HepG2 (cell line): ENCODE measurements around the gene SLC17A8. TPM values are rescaled to one million over a fixed set of nuclear protein-coding genes. Genes with fewer than 3 reads are reported as not detected.

Experiments used
- ARNT2 ChIP-seq: sonication (generic); formaldehyde crosslinking; IDR thresholded peaks from 2 replicates; pipeline ENCODE4 v1.8.0; 2022; ENCODE audit warnings: mild to moderate bottlenecking, low read depth, missing genetic modification reagents, moderate library complexity
- CCAR2 ChIP-seq: fragments of 200-400 bp; formaldehyde crosslinking; optimal IDR thresholded peaks from 2 replicates; pipeline ENCODE3; 2018; ENCODE audit warnings: low read depth, mild to moderate bottlenecking, low read length, moderate library complexity
- GATAD1 ChIP-seq: IDR thresholded peaks from 2 replicates; pipeline ENCODE4 v1.6.1; 2016; ENCODE audit warnings: missing genetic modification reagents, missing compliant biosample characterization
- HHEX ChIP-seq: IDR thresholded peaks from 2 replicates; pipeline ENCODE4 v1.6.1; 2016; ENCODE audit warnings: control low read depth
- HMG20A ChIP-seq: IDR thresholded peaks from 2 replicates; pipeline ENCODE4 v1.6.1; 2016; ENCODE audit warnings: borderline replicate concordance
- HOXA5 ChIP-seq: sonication (generic); formaldehyde crosslinking; IDR thresholded peaks from 2 replicates; pipeline ENCODE4 v1.4.0; 2020; ENCODE audit warnings: missing genetic modification reagents
- KLF11 ChIP-seq: IDR thresholded peaks from 2 replicates; pipeline ENCODE4 v1.6.1; 2016; ENCODE audit warnings: missing compliant biosample characterization
- MYC ChIP-seq: sonication (generic); formaldehyde crosslinking; IDR thresholded peaks from 2 replicates; pipeline ENCODE4 v1.9.0; 2021; ENCODE audit warnings: missing genetic modification reagents, borderline replicate concordance
- PITX1 ChIP-seq: sonication (generic); formaldehyde crosslinking; IDR thresholded peaks from 2 replicates; pipeline ENCODE4 v1.5.1; 2020; ENCODE audit warnings: mild to moderate bottlenecking, missing genetic modification reagents
- RXRB ChIP-seq: IDR thresholded peaks from 2 replicates; pipeline ENCODE4 v1.6.1; 2016; ENCODE audit warnings: borderline replicate concordance, missing genetic modification reagents, missing compliant biosample characterization
- SIN3A ChIP-seq: IDR thresholded peaks from 2 replicates; pipeline ENCODE4 v1.6.1; 2011; ENCODE audit warnings: low read depth, mild to moderate bottlenecking, control low read depth, low read length, borderline replicate concordance
- SIX4 ChIP-seq: sonication (generic); formaldehyde crosslinking; IDR thresholded peaks from 2 replicates; pipeline ENCODE4 v1.4.0; 2020; ENCODE audit warnings: missing genetic modification reagents
- SMYD3 ChIP-seq: sonication (generic); formaldehyde crosslinking; IDR thresholded peaks from 2 replicates; pipeline ENCODE4 v1.8.1; 2023; ENCODE audit warnings: mild to moderate bottlenecking, missing genetic modification reagents
- SNRNP70 ChIP-seq: fragments of 200-400 bp; formaldehyde crosslinking; IDR thresholded peaks from 2 replicates; pipeline ENCODE4 v1.6.1; 2017; ENCODE audit warnings: mild to moderate bottlenecking, low read depth, low read length, moderate library complexity
- TBL1XR1 ChIP-seq: fragments of 150-350 bp; IDR thresholded peaks from 2 replicates; pipeline ENCODE4 v1.6.1; 2014; ENCODE audit warnings: borderline replicate concordance, low read length; ENCODE audit not compliant: partially characterized antibody
- ZNF331 ChIP-seq: sonication (generic); formaldehyde crosslinking; IDR thresholded peaks from 2 replicates; pipeline ENCODE4 v1.4.0; 2020; ENCODE audit warnings: missing genetic modification reagents
- ZNF383 ChIP-seq: sonication (generic); formaldehyde crosslinking; IDR thresholded peaks from 2 replicates; pipeline ENCODE4 v1.4.0; 2020; ENCODE audit warnings: missing genetic modification reagents, mild to moderate bottlenecking, borderline replicate concordance
- ZNF577 ChIP-seq: sonication (generic); formaldehyde crosslinking; IDR thresholded peaks from 2 replicates; pipeline ENCODE4 v1.4.0; 2020; ENCODE audit warnings: mild to moderate bottlenecking, low read depth, missing genetic modification reagents, borderline replicate concordance
- ZNF792 ChIP-seq: IDR thresholded peaks from 2 replicates; pipeline ENCODE4 v1.6.1; 2016
- ZNF883 ChIP-seq: sonication (generic); formaldehyde crosslinking; IDR thresholded peaks from 2 replicates; pipeline ENCODE4 v1.5.1; 2020; ENCODE audit warnings: mild to moderate bottlenecking, missing genetic modification reagents; ENCODE audit errors: not compliant biosample characterization
- polyA plus RNA-seq, 8 experiments: library from polyadenylated mRNA; depleted of rRNA in 3 of 8; stranded (reverse) in 7 of 8; unstranded in 1 of 8; fragments of >200 nt; fragmentation: Illumina TruSeq in 4 of 8; extraction: Trizol in 4 of 8; gene quantifications; 2 replicates each; pipeline versions ENCODE4 v1.2.1 to v1.2.3, GENCODE V29; 2011 to 2016; ENCODE audit warnings: low read depth in 4 of 8, missing spikeins in 1 of 8, mixed read lengths in 1 of 8; ENCODE audit not compliant: insufficient read depth in 1 of 8
- total RNA-seq, 5 experiments: library from RNA; depleted of rRNA; stranded (reverse); fragments of >200 nt; fragmentation: Illumina TruSeq; extraction: Trizol; gene quantifications; 2 replicates each; pipeline ENCODE4 v1.2.3, GENCODE V29; 2016; ENCODE audit warnings: low read depth in 1 of 5
- TF ChIP-seq, protein P1 (sequence below), 2 experiments: sonication (generic) in 1 of 2; formaldehyde crosslinking in 1 of 2; IDR thresholded peaks; 2 replicates each; pipeline versions ENCODE4 v1.4.0 to v1.6.1; 2016 to 2020; ENCODE audit warnings: borderline replicate concordance in 1 of 2, low read depth in 1 of 2, mild to moderate bottlenecking in 1 of 2, missing genetic modification reagents in 1 of 2
- TF ChIP-seq, protein P2 (sequence below): sonication (generic); formaldehyde crosslinking; IDR thresholded peaks from 2 replicates; pipeline ENCODE4 v1.8.0; 2022; ENCODE audit warnings: mild to moderate bottlenecking, missing genetic modification reagents, moderate library complexity
- TF ChIP-seq, protein P3 (sequence below): sonication (generic); formaldehyde crosslinking; IDR thresholded peaks from 2 replicates; pipeline ENCODE4 v1.9.0; 2021; ENCODE audit warnings: missing genetic modification reagents, mild to moderate bottlenecking, borderline replicate concordance
- TF ChIP-seq, protein P4 (sequence below): sonication (generic); formaldehyde crosslinking; IDR thresholded peaks from 2 replicates; pipeline ENCODE4 v1.4.0; 2020; ENCODE audit warnings: missing genetic modification reagents, borderline replicate concordance

SLC17A8 gene
- total and polyA plus RNA-seq, 2 of the 13 experiments (the other 11 are each of a cell fraction or from before 2014, with no cell fraction given), result 0.07 to 0.15 TPM

DNA sequence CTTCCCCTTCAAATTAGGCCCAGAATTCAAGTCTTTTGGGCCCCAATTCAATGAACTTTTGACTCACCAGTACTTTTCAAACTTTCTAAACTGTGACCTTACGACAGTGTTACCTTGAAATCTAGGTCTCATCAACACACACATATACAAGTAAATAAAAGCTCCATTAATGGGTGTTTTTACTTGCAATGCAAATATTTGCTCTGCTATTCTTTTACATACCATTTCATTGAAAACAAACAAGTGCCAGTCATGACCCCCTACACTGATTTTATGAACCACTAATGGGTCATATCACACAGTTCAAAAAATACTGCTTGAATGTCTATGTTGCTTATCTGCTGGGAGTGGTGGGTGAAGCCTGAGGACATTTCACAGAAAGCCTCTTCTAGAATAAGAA, 107.7 kb downstream of the SLC17A8 start (continued):
- no peak for TF ChIP-seq PITX1 (CRISPR knock-in tag)
- TF ChIP-seq ZNF577 (CRISPR knock-in tag), result no peak
- no peak for TF ChIP-seq ZNF792
- TF ChIP-seq SIN3A, result no peak
- TF ChIP-seq GATAD1 (CRISPR knock-in tag), result peak; percentile 28; the same call in 1 of the 2 replicates
- TF ChIP-seq ZNF883, result no peak
- no peak for TF ChIP-seq KLF11 (CRISPR knock-in tag)
- TF ChIP-seq CCAR2, result no peak
- TF ChIP-seq, protein P1, sequence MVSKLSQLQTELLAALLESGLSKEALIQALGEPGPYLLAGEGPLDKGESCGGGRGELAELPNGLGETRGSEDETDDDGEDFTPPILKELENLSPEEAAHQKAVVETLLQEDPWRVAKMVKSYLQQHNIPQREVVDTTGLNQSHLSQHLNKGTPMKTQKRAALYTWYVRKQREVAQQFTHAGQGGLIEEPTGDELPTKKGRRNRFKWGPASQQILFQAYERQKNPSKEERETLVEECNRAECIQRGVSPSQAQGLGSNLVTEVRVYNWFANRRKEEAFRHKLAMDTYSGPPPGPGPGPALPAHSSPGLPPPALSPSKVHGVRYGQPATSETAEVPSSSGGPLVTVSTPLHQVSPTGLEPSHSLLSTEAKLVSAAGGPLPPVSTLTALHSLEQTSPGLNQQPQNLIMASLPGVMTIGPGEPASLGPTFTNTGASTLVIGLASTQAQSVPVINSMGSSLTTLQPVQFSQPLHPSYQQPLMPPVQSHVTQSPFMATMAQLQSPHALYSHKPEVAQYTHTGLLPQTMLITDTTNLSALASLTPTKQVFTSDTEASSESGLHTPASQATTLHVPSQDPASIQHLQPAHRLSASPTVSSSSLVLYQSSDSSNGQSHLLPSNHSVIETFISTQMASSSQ (IDR thresholded peaks at IDR 0.05; ENCODE audit: low read depth), result no peak
- TF ChIP-seq, protein P1 (CRISPR knock-in tag; IDR thresholded peaks at IDR 0.05; ENCODE audit: borderline replicate concordance), result peak; percentile 18; the same call in 1 of the 2 replicates
- TF ChIP-seq HOXA5, result 0 out of 2 replicates have a peak, but pooled peaks have one; percentile 30
- TF ChIP-seq, protein P2, sequence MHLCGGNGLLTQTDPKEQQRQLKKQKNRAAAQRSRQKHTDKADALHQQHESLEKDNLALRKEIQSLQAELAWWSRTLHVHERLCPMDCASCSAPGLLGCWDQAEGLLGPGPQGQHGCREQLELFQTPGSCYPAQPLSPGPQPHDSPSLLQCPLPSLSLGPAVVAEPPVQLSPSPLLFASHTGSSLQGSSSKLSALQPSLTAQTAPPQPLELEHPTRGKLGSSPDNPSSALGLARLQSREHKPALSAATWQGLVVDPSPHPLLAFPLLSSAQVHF (CRISPR knock-in tag), result no peak
- TF ChIP-seq MYC (CRISPR knock-in tag), result no peak
- TF ChIP-seq, protein P3, sequence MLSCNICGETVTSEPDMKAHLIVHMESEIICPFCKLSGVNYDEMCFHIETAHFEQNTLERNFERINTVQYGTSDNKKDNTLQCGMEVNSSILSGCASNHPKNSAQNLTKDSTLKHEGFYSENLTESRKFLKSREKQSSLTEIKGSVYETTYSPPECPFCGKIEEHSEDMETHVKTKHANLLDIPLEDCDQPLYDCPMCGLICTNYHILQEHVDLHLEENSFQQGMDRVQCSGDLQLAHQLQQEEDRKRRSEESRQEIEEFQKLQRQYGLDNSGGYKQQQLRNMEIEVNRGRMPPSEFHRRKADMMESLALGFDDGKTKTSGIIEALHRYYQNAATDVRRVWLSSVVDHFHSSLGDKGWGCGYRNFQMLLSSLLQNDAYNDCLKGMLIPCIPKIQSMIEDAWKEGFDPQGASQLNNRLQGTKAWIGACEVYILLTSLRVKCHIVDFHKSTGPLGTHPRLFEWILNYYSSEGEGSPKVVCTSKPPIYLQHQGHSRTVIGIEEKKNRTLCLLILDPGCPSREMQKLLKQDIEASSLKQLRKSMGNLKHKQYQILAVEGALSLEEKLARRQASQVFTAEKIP (CRISPR knock-in tag), result no peak
- TF ChIP-seq HMG20A (CRISPR knock-in tag), result peak; percentile 96
- TF ChIP-seq HHEX (CRISPR knock-in tag), result peak; percentile 66
- no peak for TF ChIP-seq SNRNP70
- no peak for TF ChIP-seq ZNF383 (CRISPR knock-in tag)
- TF ChIP-seq RXRB (CRISPR knock-in tag), result peak; percentile 86
- no peak for TF ChIP-seq ARNT2 (CRISPR knock-in tag)
- peak; percentile 46; the same call in 1 of the 2 replicates for TF ChIP-seq ZNF331 (CRISPR knock-in tag)
- TF ChIP-seq, protein P4, sequence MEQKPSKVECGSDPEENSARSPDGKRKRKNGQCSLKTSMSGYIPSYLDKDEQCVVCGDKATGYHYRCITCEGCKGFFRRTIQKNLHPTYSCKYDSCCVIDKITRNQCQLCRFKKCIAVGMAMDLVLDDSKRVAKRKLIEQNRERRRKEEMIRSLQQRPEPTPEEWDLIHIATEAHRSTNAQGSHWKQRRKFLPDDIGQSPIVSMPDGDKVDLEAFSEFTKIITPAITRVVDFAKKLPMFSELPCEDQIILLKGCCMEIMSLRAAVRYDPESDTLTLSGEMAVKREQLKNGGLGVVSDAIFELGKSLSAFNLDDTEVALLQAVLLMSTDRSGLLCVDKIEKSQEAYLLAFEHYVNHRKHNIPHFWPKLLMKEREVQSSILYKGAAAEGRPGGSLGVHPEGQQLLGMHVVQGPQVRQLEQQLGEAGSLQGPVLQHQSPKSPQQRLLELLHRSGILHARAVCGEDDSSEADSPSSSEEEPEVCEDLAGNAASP (CRISPR knock-in tag), result peak; percentile 70; the same call in 1 of the 2 replicates
- TF ChIP-seq TBL1XR1, result peak; percentile 49
- TF ChIP-seq SMYD3 (CRISPR knock-in tag), result peak; percentile 79; the same call in 1 of the 2 replicates
- TF ChIP-seq SIX4 (CRISPR knock-in tag), result no peak
